DMS 273 (cell line): ENCODE results near the gene FASLG.

Experiments used
- DNase-seq: peaks from one replicate; lab custom pipeline; 2025; ENCODE audit not compliant: unreplicated experiment; lab: John Stamatoyannopoulos, UW

The FASLG gene

GRCh38 chr1:172642970-172643369 lies 15.9 kb upstream of the FASLG start:
- DNase-seq, result no peak

GRCh38 chr1:172646653-172647052 lies 12.2 kb upstream of the FASLG start:
- DNase-seq, result no peak

GRCh38 chr1:172647110-172647564 lies 11.8 kb upstream of the FASLG start:
- DNase-seq, result no peak

- DNase-seq, result no peak
Observed at GRCh38 chr1:172647987-172648386, 10.9 kb upstream of the FASLG start.

GRCh38 chr1:172650474-172651193 lies 8.3 kb upstream of the FASLG start:
- DNase-seq, result no peak

- no peak for DNase-seq
Observed at GRCh38 chr1:172653015-172653709, 5.7 kb upstream of the FASLG start.

- DNase-seq, result no peak
Observed at GRCh38 chr1:172654535-172654934, 4.4 kb upstream of the FASLG start.

- no peak for DNase-seq
Observed at GRCh38 chr1:172656576-172656975, 2.3 kb upstream of the FASLG start.

- DNase-seq, result no peak
Observed at GRCh38 chr1:172657586-172657985, 1.3 kb upstream of the FASLG start.

GRCh38 chr1:172661107-172661506 lies 2.2 kb downstream of the FASLG start:
- DNase-seq, result no peak

GRCh38 chr1:172662464-172663109 lies 3.7 kb downstream of the FASLG start:
- DNase-seq, result peak; percentile 60

GRCh38 chr1:172663732-172664131 lies 4.8 kb downstream of the FASLG start:
- DNase-seq, result no peak

GRCh38 chr1:172668097-172668496 lies 9.2 kb downstream of the FASLG start:
- DNase-seq, result no peak

GRCh38 chr1:172669011-172669410 lies 10.1 kb downstream of the FASLG start:
- DNase-seq, result no peak

GRCh38 chr1:172670316-172670715 lies 11.4 kb downstream of the FASLG start:
- DNase-seq, result no peak

- DNase-seq, result no peak
Observed at GRCh38 chr1:172670791-172671190, 11.9 kb downstream of the FASLG start.

GRCh38 chr1:172671591-172671990 lies 12.7 kb downstream of the FASLG start:
- DNase-seq, result no peak

GRCh38 chr1:172672720-172673119 lies 13.8 kb downstream of the FASLG start:
- DNase-seq, result no peak

- no peak for DNase-seq
Observed at GRCh38 chr1:172673761-172674160, 14.9 kb downstream of the FASLG start.

GRCh38 chr1:172674831-172675613 lies 16.1 kb downstream of the FASLG start:
- DNase-seq, result no peak
